ENCODE data around the gene RARB. TPM values are rescaled to one million over a fixed set of nuclear protein-coding genes. Genes with fewer than 3 reads are reported as not detected.
A peak's percentile ranks its signal among the peaks of the same experiment; 100 is the strongest.

Gene RARB
- total and polyA plus RNA-seq, 2 donors (not counting 1 experiment from before 2014, with no cell fraction given), result 9.4 to 13.3 TPM

GRCh38 chr3:25587094-25587493 is 159.0 kb downstream of the RARB start:
- TF ChIP-seq CTCF (conservative IDR thresholded peaks at IDR 0.05 in 1 of 2, IDR thresholded peaks at IDR 0.05 in 1 of 2; ENCODE audit: low read depth in 1 of 2, low read length in 2 of 2) (no peak), EZH2 (IDR thresholded peaks at IDR 0.05; ENCODE audit: low read length, missing control alignments) (no peak)
- Histone ChIP-seq H3K27ac (ENCODE audit: insufficient read depth, low read length) (no peak overlapping the region), H3K9ac (ENCODE audit: insufficient read depth, low read length) (no peak overlapping the region), H3K36me3 (ENCODE audit: control insufficient read depth, insufficient read depth, low read length) (no peaks in the 10 kb centered on the region), H3K9me3 (ENCODE audit: control insufficient read depth, insufficient read depth, low read depth, low read length) (no peaks in the 10 kb centered on the region), H4K20me1 (ENCODE audit: control insufficient read depth, extremely low read depth, insufficient read depth, low read length) (no peaks in the 10 kb centered on the region), H3K4me1 (ENCODE audit: control insufficient read depth, extremely low read depth, insufficient read depth, low read length) (peaks cover 2% of the 10 kb centered on the region), H3K4me2 (ENCODE audit: extremely low read depth, insufficient read depth, low read length) (no peak overlapping the region), H3K79me2 (ENCODE audit: control insufficient read depth, insufficient read depth, low read length) (no peaks in the 10 kb centered on the region), H3K4me3 (replicated peaks in 1 of 4; ENCODE audit: control extremely low read depth in 1 of 4, insufficient read depth in 1 of 4, low read depth in 3 of 4, low read length in 4 of 4) (no peak overlapping the region), H3K27me3 (ENCODE audit: control insufficient read depth, insufficient read depth, low read length) (no peaks in the 10 kb centered on the region), H2AFZ (ENCODE audit: low read length) (no peak overlapping the region)
- no peak for DNase-seq (ENCODE audit: low read depth in 2 of 2)

- Histone ChIP-seq H3K4me1 (ENCODE audit: control insufficient read depth, extremely low read depth, insufficient read depth, low read length) (peaks cover 6% of the 10 kb centered on the region), H3K36me3 (ENCODE audit: control insufficient read depth, insufficient read depth, low read length) (no peaks in the 10 kb centered on the region), H3K79me2 (ENCODE audit: control insufficient read depth, insufficient read depth, low read length) (no peaks in the 10 kb centered on the region), H2AFZ (ENCODE audit: low read length) (no peak overlapping the region), H4K20me1 (ENCODE audit: control insufficient read depth, extremely low read depth, insufficient read depth, low read length) (no peaks in the 10 kb centered on the region), H3K27ac (ENCODE audit: insufficient read depth, low read length) (no peak overlapping the region), H3K9me3 (ENCODE audit: control insufficient read depth, insufficient read depth, low read depth, low read length) (no peaks in the 10 kb centered on the region), H3K9ac (ENCODE audit: insufficient read depth, low read length) (no peak overlapping the region), H3K4me2 (ENCODE audit: extremely low read depth, insufficient read depth, low read length) (no peak overlapping the region), H3K4me3 (replicated peaks in 1 of 4; ENCODE audit: control extremely low read depth in 1 of 4, insufficient read depth in 1 of 4, low read depth in 3 of 4, low read length in 4 of 4) (no peak overlapping the region), H3K27me3 (ENCODE audit: control insufficient read depth, insufficient read depth, low read length) (no peaks in the 10 kb centered on the region)
- no peak for TF ChIP-seq CTCF (conservative IDR thresholded peaks at IDR 0.05 in 1 of 2, IDR thresholded peaks at IDR 0.05 in 1 of 2; ENCODE audit: low read depth in 1 of 2, low read length in 2 of 2)
- peak in 1 of 2 donors; percentile 41 for DNase-seq (ENCODE audit: low read depth in 2 of 2)
These were observed 159.5 kb downstream of the RARB start for GRCh38 chr3:25587526-25587925.

- H4K20me1 ChIP-seq (ENCODE audit: control insufficient read depth, extremely low read depth, insufficient read depth, low read length), result no peaks in the 10 kb centered on the region
- no peak overlapping the region for H2AFZ ChIP-seq (ENCODE audit: low read length)
- no peak overlapping the region for H3K4me3 ChIP-seq (replicated peaks in 1 of 4; ENCODE audit: control extremely low read depth in 1 of 4, insufficient read depth in 1 of 4, low read depth in 3 of 4, low read length in 4 of 4)
- H3K79me2 ChIP-seq (ENCODE audit: control insufficient read depth, insufficient read depth, low read length), result no peaks in the 10 kb centered on the region
- TF ChIP-seq EZH2 (IDR thresholded peaks at IDR 0.05; ENCODE audit: low read length, missing control alignments) (no peak), CTCF (conservative IDR thresholded peaks at IDR 0.05 in 1 of 2, IDR thresholded peaks at IDR 0.05 in 1 of 2; ENCODE audit: low read depth in 1 of 2, low read length in 2 of 2) (no peak)
- H3K27ac ChIP-seq (ENCODE audit: insufficient read depth, low read length), result no peak overlapping the region
- H3K9me3 ChIP-seq (ENCODE audit: control insufficient read depth, insufficient read depth, low read depth, low read length), result no peaks in the 10 kb centered on the region
- no peak overlapping the region for H3K9ac ChIP-seq (ENCODE audit: insufficient read depth, low read length)
- DNase-seq (ENCODE audit: low read depth in 2 of 2), result no peak
- no peaks in the 10 kb centered on the region for H3K36me3 ChIP-seq (ENCODE audit: control insufficient read depth, insufficient read depth, low read length)
- no peak overlapping the region for H3K4me2 ChIP-seq (ENCODE audit: extremely low read depth, insufficient read depth, low read length)
- no peaks in the 10 kb centered on the region for H3K27me3 ChIP-seq (ENCODE audit: control insufficient read depth, insufficient read depth, low read length)
- H3K4me1 ChIP-seq (ENCODE audit: control insufficient read depth, extremely low read depth, insufficient read depth, low read length), result peaks cover 8% of the 10 kb centered on the region
These were observed 159.9 kb downstream of the RARB start for GRCh38 chr3:25587975-25588374.

All from fibroblast of lung (primary cell).